T-cell (primary cell): ENCODE results near the gene UMOD. TPM values are rescaled to one million over a fixed set of nuclear protein-coding genes. Genes with fewer than 3 reads are reported as not detected.

Experiments
- ATAC-seq, 4 experiments: fragments of 200-7000 bp in 3 of 4; fragments of 150-1000 bp in 1 of 4; cut with Tn5 transposase; replicated peaks in 1 of 4; 1 replicate in 3 of 4; 2 replicates in 1 of 4; pipeline ENCODE4 v1.10.0; 2021; ENCODE audit warnings: moderate library complexity in 3 of 4, mild to moderate bottlenecking in 2 of 4, moderate number of reproducible peaks in 1 of 4
- CTCF ChIA-PET, 2 donors: fragments of 300-600 bp; sonication (Branson Sonifier 250); formaldehyde crosslinking; loops; one replicate each; lab custom pipeline; 2022; ENCODE audit warnings: antibody characterized with exemption in 2 of 2; lab: Charles Lee
- POLR2A ChIA-PET, 2 donors: fragments of 300-600 bp; sonication (Branson Sonifier 250); formaldehyde crosslinking; loops; one replicate each; lab custom pipeline; 2022; ENCODE audit warnings: antibody characterized with exemption in 2 of 2; lab: Charles Lee
- DNase-seq, 35 experiments: peaks; one replicate each; pipeline versions ENCODE4 v3.0.0 to v3.0.0-alpha.2; 2013 to 2023
- H3K27ac ChIP-seq: one replicate; pipeline ENCODE4 v1.5.1; 2013; ENCODE audit warnings: low read length
- H3K27me3 ChIP-seq, 2 experiments: replicated peaks in 1 of 2; 1 replicate in 1 of 2; 2 replicates in 1 of 2; pipeline versions ENCODE4 v1.6.1 to v1.7.0; 2013; ENCODE audit warnings: low read length in 1 of 2, mixed read lengths in 1 of 2; ENCODE audit not compliant: control insufficient read depth in 2 of 2, insufficient read depth in 2 of 2; ENCODE audit errors: extremely low read depth in 1 of 2
- H3K36me3 ChIP-seq, 2 donors: 1 replicate in 1 of 2; 2 replicates in 1 of 2; pipeline versions ENCODE4 v1.6.1 to v1.7.0; 2013; ENCODE audit warnings: low read length in 1 of 2; ENCODE audit not compliant: control insufficient read depth in 2 of 2, insufficient read depth in 1 of 2; ENCODE audit errors: extremely low read depth in 1 of 2
- H3K4me1 ChIP-seq, 2 experiments: 1 replicate in 1 of 2; 2 replicates in 1 of 2; pipeline versions ENCODE4 v1.6.1 to v1.7.0; 2013; ENCODE audit warnings: low read length in 2 of 2, mixed read lengths in 1 of 2; ENCODE audit not compliant: insufficient read depth in 2 of 2, control insufficient read depth in 1 of 2; ENCODE audit errors: extremely low read depth in 1 of 2
- H3K4me3 ChIP-seq, 2 donors: 1 replicate in 1 of 2; 2 replicates in 1 of 2; pipeline versions ENCODE4 v1.5.1 to v1.7.0; 2013; ENCODE audit warnings: mild to moderate bottlenecking in 2 of 2, low read length in 1 of 2, moderate library complexity in 1 of 2; ENCODE audit not compliant: control insufficient read depth in 1 of 2; ENCODE audit errors: extremely low read depth in 1 of 2
- H3K9me3 ChIP-seq: 2 replicates; pipeline ENCODE4 v1.7.0; 2013
- H3K27ac Mint-ChIP-seq, 2 donors: one replicate each; pipeline ENCODE4 v1.8.0; 2020 to 2021; ENCODE audit warnings: mild to moderate bottlenecking in 2 of 2, mixed read lengths in 2 of 2
- H3K27me3 Mint-ChIP-seq, 2 donors: one replicate each; pipeline ENCODE4 v1.8.0; 2021 to 2022; ENCODE audit warnings: mixed read lengths in 2 of 2
- H3K36me3 Mint-ChIP-seq: one replicate; pipeline ENCODE4 v1.8.0; 2021; ENCODE audit warnings: mixed read lengths
- H3K4me1 Mint-ChIP-seq, 3 donors: one replicate each; pipeline ENCODE4 v1.8.0; 2020 to 2022; ENCODE audit warnings: mixed read lengths in 3 of 3, mild to moderate bottlenecking in 1 of 3
- H3K4me3 Mint-ChIP-seq, 3 donors: one replicate each; pipeline ENCODE4 v1.8.0; 2020 to 2022; ENCODE audit warnings: mild to moderate bottlenecking in 3 of 3, mixed read lengths in 3 of 3, moderate library complexity in 3 of 3
- H3K9me3 Mint-ChIP-seq, 3 donors: one replicate each; pipeline ENCODE4 v1.8.0; 2020 to 2022; ENCODE audit warnings: mixed read lengths in 3 of 3
- WGBS: methylation state at CpG from one replicate; pipeline ENCODE4 v1.1.5; 2013; ENCODE audit warnings: missing lambda C conversion rate; ENCODE audit not compliant: insufficient coverage; 5-methylcytosine and 5-hydroxymethylcytosine counted together
- total RNA-seq, 35 experiments: library from RNA in 6 of 35; stranded (reverse) in 6 of 35; fragments of 120-200 nt in 1 of 35; gene quantifications; one replicate each; pipeline versions ENCODE4 v1.2.1 to v1.2.4 and lab custom pipeline; 2013 to 2026

Gene UMOD
- total RNA-seq, 5 donors from 2014 or later (not counting 1 experiment from before 2014, with no cell fraction given) = not detected

- 47% methylated on average over 4 of the region's 11 CpGs for WGBS
- Histone ChIP-seq H3K27me3 (no peaks in the 10 kb centered on the region), H3K27ac (no peak overlapping the region), H3K4me3 (no peak overlapping the region), H3K36me3 (no peaks in the 10 kb centered on the region), H3K4me1 (no peaks in the 10 kb centered on the region), H3K9me3 (no peaks in the 10 kb centered on the region)
- Mint-ChIP-seq H3K4me1 (no peaks in the 10 kb centered on the region), H3K36me3 (no peaks in the 10 kb centered on the region), H3K4me3 (no peak overlapping the region), H3K27me3 (peaks cover 0 to 5% of the 10 kb centered on the region in 2 donors), H3K27ac (no peak overlapping the region), H3K9me3 (peaks cover 0 to 5% (median 0%) of the 10 kb centered on the region in 3 donors)
- CTCF ChIA-PET = no interaction called here
- ATAC-seq (no peak), DNase-seq (no peak)
- POLR2A ChIA-PET = no interaction called here
These were observed 41.8 kb downstream of the UMOD start for GRCh38 chr16:20310421-20311395.

GRCh38 chr16:20309786-20310185 is 42.7 kb downstream of the UMOD start:
- Histone ChIP-seq H3K27ac (no peak overlapping the region), H3K4me1 (no peaks in the 10 kb centered on the region), H3K27me3 (no peaks in the 10 kb centered on the region), H3K4me3 (no peak overlapping the region), H3K36me3 (no peaks in the 10 kb centered on the region), H3K9me3 (no peaks in the 10 kb centered on the region)
- H3K9me3 Mint-ChIP-seq = peaks cover 0 to 9% (median 0%) of the 10 kb centered on the region in 3 donors
- ATAC-seq (no peak), DNase-seq (no peak)
- no peak overlapping the region for H3K27ac Mint-ChIP-seq
- H3K4me3 Mint-ChIP-seq = no peak overlapping the region
- H3K4me1 Mint-ChIP-seq = no peaks in the 10 kb centered on the region
- ChIA-PET CTCF (no interaction called here), POLR2A (no interaction called here)
- no peaks in the 10 kb centered on the region for H3K36me3 Mint-ChIP-seq
- H3K27me3 Mint-ChIP-seq = peaks cover 8% of the 10 kb centered on the region in 2 donors
- 76% methylated on average over 4 of the region's 6 CpGs for WGBS

- WGBS = 72% methylated on average over 2 of the region's 4 CpGs
- H3K27me3 ChIP-seq = no peaks in the 10 kb centered on the region
- H3K4me3 Mint-ChIP-seq = no peak overlapping the region
- no peaks in the 10 kb centered on the region for H3K9me3 ChIP-seq
- no peak overlapping the region for H3K27ac ChIP-seq
- H3K9me3 Mint-ChIP-seq = peaks cover 0 to 9% (median 0%) of the 10 kb centered on the region in 3 donors
- no peak for DNase-seq
- H3K27ac Mint-ChIP-seq = no peak overlapping the region
- H3K36me3 Mint-ChIP-seq = no peaks in the 10 kb centered on the region
- ATAC-seq = no peak
- no peaks in the 10 kb centered on the region for H3K36me3 ChIP-seq
- no peaks in the 10 kb centered on the region for H3K4me1 ChIP-seq
- H3K4me3 ChIP-seq = no peak overlapping the region
- ChIA-PET POLR2A (no interaction called here), CTCF (interaction anchor here in 1 of 2 donors (0.6 kb wide), 1 partner anchor 419 kb away, joined by 7 read pairs; no protein-coding TSS in a partner anchor)
- peaks cover 8% of the 10 kb centered on the region in 2 donors for H3K27me3 Mint-ChIP-seq
- H3K4me1 Mint-ChIP-seq = no peaks in the 10 kb centered on the region
These were observed 43.5 kb downstream of the UMOD start for GRCh38 chr16:20308801-20309590.

GRCh38 chr16:20308266-20308665 is 44.2 kb downstream of the UMOD start:
- Mint-ChIP-seq H3K4me1 (no peaks in the 10 kb centered on the region), H3K36me3 (no peaks in the 10 kb centered on the region), H3K4me3 (no peak overlapping the region), H3K9me3 (peaks cover 0 to 7% (median 0%) of the 10 kb centered on the region in 3 donors), H3K27ac (no peak overlapping the region), H3K27me3 (peaks cover 8% of the 10 kb centered on the region in 2 donors)
- Histone ChIP-seq H3K27me3 (no peaks in the 10 kb centered on the region), H3K9me3 (no peaks in the 10 kb centered on the region), H3K4me3 (no peak overlapping the region), H3K4me1 (no peaks in the 10 kb centered on the region), H3K27ac (no peak overlapping the region), H3K36me3 (no peaks in the 10 kb centered on the region)
- ATAC-seq (no peak), DNase-seq (no peak)
- ChIA-PET POLR2A (no interaction called here), CTCF (interaction anchor here in 1 of 2 donors (0.6 kb wide), 1 partner anchor 418 kb away, joined by 7 read pairs; no protein-coding TSS in a partner anchor)
- 49% methylated on average over 4 of the region's 4 CpGs for WGBS

GRCh38 chr16:20307791-20308190 is 44.7 kb downstream of the UMOD start:
- Mint-ChIP-seq H3K4me3 (no peak overlapping the region), H3K36me3 (no peaks in the 10 kb centered on the region), H3K27ac (no peak overlapping the region), H3K27me3 (peaks cover 8% of the 10 kb centered on the region in 2 donors), H3K9me3 (peaks cover 0 to 3% (median 0%) of the 10 kb centered on the region in 3 donors), H3K4me1 (no peaks in the 10 kb centered on the region)
- WGBS = 83% methylated on average over 2 of the region's 7 CpGs
- DNase-seq = no peak
- Histone ChIP-seq H3K27me3 (no peaks in the 10 kb centered on the region), H3K4me1 (no peaks in the 10 kb centered on the region), H3K27ac (no peak overlapping the region), H3K4me3 (no peak overlapping the region), H3K36me3 (no peaks in the 10 kb centered on the region), H3K9me3 (no peaks in the 10 kb centered on the region)
- ChIA-PET CTCF (no interaction called here), POLR2A (no interaction called here)
- no peak for ATAC-seq

- no peak for DNase-seq
- H3K27me3 Mint-ChIP-seq = peaks cover 8% of the 10 kb centered on the region in 2 donors
- no peaks in the 10 kb centered on the region for H3K4me1 Mint-ChIP-seq
- H3K4me3 ChIP-seq = no peak overlapping the region
- no peak overlapping the region for H3K27ac Mint-ChIP-seq
- no peaks in the 10 kb centered on the region for H3K36me3 ChIP-seq
- H3K4me3 Mint-ChIP-seq = no peak overlapping the region
- ATAC-seq = no peak
- H3K27me3 ChIP-seq = no peaks in the 10 kb centered on the region
- CTCF ChIA-PET = no interaction called here
- POLR2A ChIA-PET = no interaction called here
- no CpG with 5 or more reads among the region's 1 CpG for WGBS
- H3K9me3 Mint-ChIP-seq = peaks cover 0 to 3% (median 0%) of the 10 kb centered on the region in 3 donors
- no peak overlapping the region for H3K27ac ChIP-seq
- H3K4me1 ChIP-seq = no peaks in the 10 kb centered on the region
- H3K36me3 Mint-ChIP-seq = no peaks in the 10 kb centered on the region
- no peaks in the 10 kb centered on the region for H3K9me3 ChIP-seq
These were observed 45.3 kb downstream of the UMOD start for GRCh38 chr16:20307240-20307671.
